HTERT RPE-1 (cell line): ENCODE results near the gene GHRH.

ENCODE experiments used
- in situ Hi-C: fragments of 300-500 bp; cut with MboI; formaldehyde crosslinking; loops from 4 replicates; pipeline ENCODE4 v1.14.3; 2020; ENCODE audit warnings: low sequenced_read_pairs

GHRH gene

GRCh38 chr20:37261714-37262113, at the start of gene GHRH:
Gene GHRH (minus strand): TSS chr20:37261814. CDS start chr20:37256889, 4,925 bp downstream.
- in situ Hi-C loops = loop anchor here (25.0 kb wide), 1 partner anchor 276 kb away; the partner anchor contains the start of gene BLCAP

DNA sequence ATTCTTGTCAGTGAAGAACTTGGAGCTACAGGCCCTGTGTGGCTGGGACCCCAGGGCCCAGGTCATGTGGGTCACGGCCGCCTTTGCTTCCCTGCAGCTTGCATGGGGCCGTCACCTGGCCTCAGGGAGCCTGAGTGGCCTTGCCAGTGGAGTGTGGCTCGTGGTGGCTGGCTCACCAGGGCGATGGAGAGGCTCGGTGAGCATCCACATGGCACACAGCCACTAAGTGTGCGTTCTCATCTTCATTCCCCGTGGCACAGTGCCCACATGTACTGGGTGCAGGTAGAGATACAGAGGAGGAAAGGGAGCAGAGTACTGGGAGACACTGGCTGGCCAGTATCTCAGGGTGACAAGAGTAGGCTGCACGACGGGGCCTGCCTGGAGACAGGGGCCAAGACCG, 49.3 kb upstream of the GHRH start:
- in situ Hi-C loops = no loop called here

GRCh38 chr20:37309936-37310590, 48.4 kb upstream of the GHRH start:
- in situ Hi-C loops = no loop called here

DNA sequence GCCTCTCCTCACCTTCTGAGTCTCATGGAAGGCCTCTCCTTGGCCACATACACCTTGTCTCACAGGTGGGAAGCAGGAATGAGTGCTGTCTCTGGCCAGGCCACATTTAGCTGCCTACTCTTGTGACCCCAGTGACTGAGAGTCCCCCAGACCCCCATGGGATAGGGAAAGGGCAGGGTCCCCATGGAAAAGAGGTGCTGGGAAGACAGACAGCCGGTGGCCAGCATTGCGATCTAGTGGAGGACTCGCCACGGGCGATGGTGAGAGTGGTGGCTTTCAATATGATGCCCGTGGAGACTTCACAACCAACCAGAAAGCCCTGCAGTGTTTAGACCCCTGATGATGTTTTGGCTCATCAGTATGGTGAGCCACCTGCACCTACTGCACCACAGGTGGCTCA, 47.7 kb upstream of the GHRH start:
- in situ Hi-C loops = no loop called here

GRCh38 chr20:37308086-37309050, 46.8 kb upstream of the GHRH start:
- in situ Hi-C loops = no loop called here

DNA sequence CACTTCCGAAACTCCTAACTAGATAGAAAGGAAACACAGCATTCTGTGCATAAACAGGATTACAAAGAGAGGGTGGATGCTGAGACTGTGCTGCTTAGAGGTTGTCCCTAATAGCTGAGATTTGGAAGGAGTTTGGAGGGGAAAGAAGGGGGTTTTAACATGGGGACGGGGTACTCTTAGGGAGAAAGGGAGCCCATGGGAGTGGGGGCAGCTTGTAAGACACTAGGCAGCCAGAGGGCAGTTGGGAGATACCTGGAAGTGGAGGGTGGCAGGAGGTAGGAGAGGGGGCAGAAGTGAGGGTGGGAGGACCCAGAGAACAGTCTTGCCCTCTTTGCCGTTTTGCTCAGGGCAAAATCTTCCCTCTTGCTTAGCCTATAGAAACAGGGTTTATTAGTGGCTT, 44.2 kb upstream of the GHRH start:
- in situ Hi-C loops = no loop called here

GRCh38 chr20:37305079-37305478, 43.5 kb upstream of the GHRH start:
- in situ Hi-C loops = no loop called here

- in situ Hi-C loops = no loop called here
These were observed 42.0 kb upstream of the GHRH start for GRCh38 chr20:37303637-37304036.

- in situ Hi-C loops = no loop called here
These were observed 41.4 kb upstream of the GHRH start for GRCh38 chr20:37302981-37303380.

DNA sequence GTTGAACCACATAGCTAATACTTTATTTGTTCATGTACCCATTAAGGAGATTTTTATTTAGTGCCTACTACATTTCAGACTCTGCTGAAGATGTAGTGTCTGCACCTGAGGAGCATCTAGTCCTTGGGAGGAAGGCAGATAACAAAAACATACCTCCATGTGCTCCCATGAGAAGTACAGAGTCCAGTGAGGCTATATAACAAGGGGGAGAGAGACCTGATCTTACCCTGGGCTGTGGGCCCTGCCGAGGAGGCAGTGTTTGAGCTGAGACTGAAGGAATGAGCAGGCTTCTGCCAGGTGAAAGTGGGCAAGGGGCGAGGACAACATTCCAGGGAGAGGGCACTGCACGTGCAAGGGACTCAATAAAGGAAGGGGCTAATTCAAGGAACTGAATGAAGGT, 39.9 kb upstream of the GHRH start:
- in situ Hi-C loops = no loop called here

GRCh38 chr20:37301120-37301519, 39.5 kb upstream of the GHRH start:
- in situ Hi-C loops = no loop called here

DNA sequence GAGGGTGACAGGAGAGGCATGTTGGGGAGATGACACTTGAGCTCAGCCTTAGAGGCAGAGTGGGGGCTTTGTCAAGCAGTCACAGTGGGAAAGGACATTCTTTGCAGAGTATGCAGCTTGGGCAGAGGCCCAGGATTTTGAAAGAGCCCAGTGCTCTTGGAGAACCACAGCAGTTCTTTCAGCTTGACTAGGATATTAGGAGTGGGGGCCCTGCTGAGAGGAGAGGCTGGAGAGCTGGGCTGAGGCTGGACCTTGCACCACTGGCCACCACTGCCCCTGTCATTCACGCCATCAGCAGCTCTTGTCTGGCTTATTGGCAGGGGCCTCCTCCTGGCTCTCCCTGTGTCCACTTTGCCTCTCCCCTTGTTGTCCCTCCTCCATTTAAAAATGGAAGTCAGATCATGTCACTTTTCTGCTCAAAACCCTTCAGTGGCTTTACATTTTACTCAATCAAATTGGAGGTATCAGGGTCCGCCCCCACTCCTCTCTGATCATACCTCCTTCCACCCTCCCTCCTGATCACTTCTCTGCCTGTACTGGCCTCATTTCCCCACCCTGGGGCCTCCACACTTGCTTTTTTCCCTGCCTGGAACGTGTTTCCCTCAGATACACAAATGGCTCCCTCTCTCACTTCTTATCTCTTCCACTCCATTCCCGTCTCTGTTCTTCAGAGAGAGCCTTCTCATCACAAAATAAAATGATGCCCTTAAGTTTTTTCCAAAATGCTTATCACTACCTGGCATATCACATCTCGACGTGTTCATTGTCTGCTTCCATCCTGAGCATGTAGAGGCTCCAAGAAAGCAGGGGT, 38.3 kb upstream of the GHRH start:
- in situ Hi-C loops = no loop called here

GRCh38 chr20:37298190-37298939, 36.8 kb upstream of the GHRH start:
- in situ Hi-C loops = no loop called here

GRCh38 chr20:37297066-37297736, 35.6 kb upstream of the GHRH start:
- in situ Hi-C loops = no loop called here

GRCh38 chr20:37296371-37296770, 34.8 kb upstream of the GHRH start:
- in situ Hi-C loops = no loop called here

- in situ Hi-C loops = no loop called here
These were observed 34.0 kb upstream of the GHRH start for GRCh38 chr20:37295595-37295994.

GRCh38 chr20:37295001-37295400, 33.4 kb upstream of the GHRH start:
- in situ Hi-C loops = no loop called here

- in situ Hi-C loops = no loop called here
These were observed 32.8 kb upstream of the GHRH start for GRCh38 chr20:37294262-37294981.

DNA sequence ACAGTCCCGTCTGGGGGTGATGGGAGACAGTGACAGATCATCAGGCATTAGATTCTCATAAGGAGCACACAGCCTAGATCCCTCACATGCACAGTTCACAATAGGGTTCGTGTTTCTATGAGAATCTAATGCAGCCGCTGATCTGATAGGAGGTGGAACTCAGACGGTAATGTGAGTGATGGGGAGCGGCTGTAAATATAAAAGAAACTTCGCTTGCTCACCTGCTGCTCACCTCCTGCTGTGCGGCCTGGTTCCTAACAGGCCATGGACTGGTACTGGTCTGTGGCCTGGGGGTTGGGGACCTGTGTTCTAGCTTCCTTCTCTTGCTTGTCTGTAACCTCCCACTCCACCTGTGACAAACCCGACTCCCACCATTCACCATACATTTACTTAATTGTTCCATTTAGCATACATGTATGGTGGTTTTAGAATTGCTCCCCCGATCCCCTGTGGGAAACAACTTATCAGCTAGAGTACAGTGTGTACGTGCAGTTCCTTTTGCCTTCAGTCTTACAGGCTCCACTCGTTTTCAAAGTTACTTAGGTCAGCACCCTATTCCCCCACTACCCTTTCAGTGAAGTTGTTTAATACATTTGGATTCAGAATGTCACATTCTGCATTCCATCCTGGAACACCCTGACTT, 31.8 kb upstream of the GHRH start:
- in situ Hi-C loops = no loop called here
